Hepatocyte (in vitro differentiated cells): ENCODE measurements around the gene KCNE4.

Experiments
- CTCF ChIP-seq: fragments of 200-600 bp; sonication (generic); IDR thresholded peaks from 2 replicates; pipeline ENCODE4 v1.5.1; 2016; ENCODE audit warnings: antibody characterized with exemption, mild to moderate bottlenecking; ENCODE audit not compliant: poor library complexity
- EZH2 ChIP-seq: fragments of 200-600 bp; sonication (generic); IDR thresholded peaks from 2 replicates; pipeline ENCODE4 v1.6.1; 2016; ENCODE audit warnings: antibody characterized with exemption, mild to moderate bottlenecking, borderline replicate concordance

- no peak for TF ChIP-seq CTCF
- TF ChIP-seq EZH2, result no peak
Observed at GRCh38 chr2:223068071-223068470, 16.1 kb downstream of the KCNE4 start.
